ENCODE results near the gene KIAA1210.

KIAA1210 gene

GRCh38 chrX:119090627-119091026 is 37.0 kb downstream of the KIAA1210 start:
- DNase-seq (ENCODE audit: low read depth): no peak

- no peak for DNase-seq (ENCODE audit: low read depth)
These were observed 38.0 kb downstream of the KIAA1210 start for GRCh38 chrX:119089619-119090018.

GRCh38 chrX:119087121-119087520 is 40.5 kb downstream of the KIAA1210 start:
- DNase-seq (ENCODE audit: low read depth): no peak

GRCh38 chrX:119084766-119085165 is 42.8 kb downstream of the KIAA1210 start:
- DNase-seq (ENCODE audit: low read depth): no peak

GRCh38 chrX:119082278-119082677 is 45.3 kb downstream of the KIAA1210 start:
- DNase-seq (ENCODE audit: low read depth): no peak

- no peak for DNase-seq (ENCODE audit: low read depth)
These were observed 52.2 kb downstream of the KIAA1210 start for GRCh38 chrX:119075270-119076025.

GRCh38 chrX:119073911-119074310 is 53.7 kb downstream of the KIAA1210 start:
- no peak for DNase-seq (ENCODE audit: low read depth)

GRCh38 chrX:119073200-119073905 is 54.3 kb downstream of the KIAA1210 start:
- no peak for DNase-seq (ENCODE audit: low read depth)

- no peak for DNase-seq (ENCODE audit: low read depth)
These were observed 54.9 kb downstream of the KIAA1210 start, which contains the start of gene CT47C1 for GRCh38 chrX:119072744-119073143. Gene CT47C1 (plus strand): TSS chrX:119072993. CDS start chrX:119073226, 233 bp downstream.

GRCh38 chrX:119071381-119071780 is 56.2 kb downstream of the KIAA1210 start:
- DNase-seq (ENCODE audit: low read depth): no peak

- no peak for DNase-seq (ENCODE audit: low read depth)
These were observed 57.9 kb downstream of the KIAA1210 start for GRCh38 chrX:119069762-119070161.

GRCh38 chrX:119069128-119069527 is 58.5 kb downstream of the KIAA1210 start:
- no peak for DNase-seq (ENCODE audit: low read depth)

GRCh38 chrX:119067023-119067739 is 60.4 kb downstream of the KIAA1210 start:
- peak; percentile 44 for DNase-seq (ENCODE audit: low read depth)

- no peak for DNase-seq (ENCODE audit: low read depth)
These were observed 64.2 kb downstream of the KIAA1210 start for GRCh38 chrX:119063428-119063827.

- no peak for DNase-seq (ENCODE audit: low read depth)
These were observed 64.8 kb downstream of the KIAA1210 start for GRCh38 chrX:119062750-119063374.

GRCh38 chrX:119055687-119056086 is 71.9 kb downstream of the KIAA1210 start:
- DNase-seq (ENCODE audit: low read depth): no peak

GRCh38 chrX:119045884-119046283 is 81.7 kb downstream of the KIAA1210 start:
- no peak for DNase-seq (ENCODE audit: low read depth)

- no peak for DNase-seq (ENCODE audit: low read depth)
These were observed 84.6 kb downstream of the KIAA1210 start for GRCh38 chrX:119042996-119043395.

- DNase-seq (ENCODE audit: low read depth): no peak
These were observed 85.6 kb downstream of the KIAA1210 start for GRCh38 chrX:119042040-119042439.

GRCh38 chrX:119041175-119041574 is 86.4 kb downstream of the KIAA1210 start:
- DNase-seq (ENCODE audit: low read depth): peak; percentile 87

- no peak for DNase-seq (ENCODE audit: low read depth)
These were observed 87.2 kb downstream of the KIAA1210 start for GRCh38 chrX:119040432-119040831.
